Stomach (tissue), 4 donors: ENCODE data around the gene C2orf69.

Experiments
- CTCF ChIP-seq, 7 experiments: fragments of 450-650 bp in 4 of 7; fragments of 200-600 bp in 3 of 7; sonication (generic) in 3 of 7; IDR thresholded peaks; one replicate each; pipeline ENCODE4 v1.5.1; 2016 to 2019; ENCODE audit warnings: antibody characterized with exemption in 7 of 7, control low read depth in 2 of 7, mild to moderate bottlenecking in 1 of 7
- POLR2A ChIP-seq, 4 donors: fragments of 450-650 bp; IDR thresholded peaks; one replicate each; pipeline ENCODE4 v1.6.1; 2016; ENCODE audit warnings: antibody characterized with exemption in 4 of 4, control low read depth in 2 of 4, mild to moderate bottlenecking in 1 of 4, moderate library complexity in 1 of 4
- POLR2AphosphoS5 ChIP-seq, 3 donors: sonication (generic); formaldehyde crosslinking; IDR thresholded peaks; one replicate each; pipeline ENCODE4 v1.6.1; 2016; ENCODE audit warnings: antibody characterized with exemption in 3 of 3

DNA sequence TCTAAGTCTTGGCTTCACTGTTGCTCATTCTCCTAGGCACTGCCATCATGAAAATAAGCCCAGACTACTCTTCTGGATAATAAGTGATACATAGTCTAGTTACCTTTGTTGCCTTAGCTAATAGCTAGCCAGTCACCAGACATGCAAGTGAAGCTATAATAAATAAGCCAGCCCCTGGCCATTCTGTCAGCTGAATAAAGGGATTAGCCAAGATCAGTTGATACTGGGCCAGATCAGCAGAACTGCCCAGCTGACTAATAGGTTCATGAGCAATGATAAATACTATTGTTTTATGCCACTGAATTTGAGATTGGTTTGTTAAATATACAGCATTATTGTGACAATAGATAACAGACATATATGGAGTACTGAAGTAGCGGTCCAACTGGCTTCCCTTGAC, 8.0 kb upstream of the C2orf69 start:
- TF ChIP-seq POLR2A (IDR thresholded peaks at IDR 0.05) = no peak
- TF ChIP-seq CTCF (IDR thresholded peaks at IDR 0.05) = no peak
- no peak for TF ChIP-seq POLR2AphosphoS5 (IDR thresholded peaks at IDR 0.05)
